Measurements from ENCODE around the gene ANKEF1.
"Not testable (repeated sequence)": the region's sequence is repeated elsewhere in the genome, so short reads cannot be mapped to it uniquely, and the experiment has no call there.

The ANKEF1 gene

DNA sequence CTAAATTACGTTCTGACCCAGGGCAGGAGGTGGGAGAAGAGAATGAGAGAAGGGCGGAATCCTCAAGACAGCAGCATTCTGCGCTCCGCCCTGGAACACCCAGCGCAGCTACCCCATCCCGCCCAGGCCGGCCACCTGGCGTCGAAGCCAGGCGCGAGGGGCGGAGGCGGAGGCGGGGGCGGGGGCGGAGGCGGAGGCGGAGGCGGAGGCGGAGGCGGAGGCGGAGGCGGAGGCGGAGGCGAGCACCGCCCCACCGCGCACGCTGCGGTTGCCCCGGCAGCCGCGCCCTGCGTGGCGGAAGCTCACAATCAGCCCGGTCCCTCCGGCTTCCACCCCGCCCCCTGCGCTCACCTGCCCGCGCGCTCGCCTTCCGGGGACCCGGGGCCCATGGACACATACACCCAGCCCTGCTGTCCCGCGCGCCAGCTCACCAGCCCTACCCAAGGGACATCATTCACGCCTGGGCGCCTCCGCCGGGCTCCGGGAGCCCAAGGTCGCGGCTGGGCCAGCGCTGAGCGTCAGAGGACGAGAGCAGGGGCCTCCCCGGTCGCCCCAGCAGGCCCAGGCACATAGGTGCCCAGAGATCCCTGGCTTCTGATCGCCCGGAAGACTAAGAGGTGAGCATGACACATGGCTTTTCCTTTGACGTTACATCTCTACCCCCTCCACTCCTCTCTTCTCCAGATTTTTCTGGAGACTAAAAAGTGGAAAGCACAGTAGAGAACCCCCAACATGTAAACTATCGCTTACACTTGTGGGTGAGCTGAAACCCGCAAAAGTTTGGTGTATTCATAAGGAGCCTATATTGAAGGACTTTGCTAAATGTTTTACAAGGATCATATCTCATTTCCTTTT, at the start of gene ANKEF1:
TSS of gene ANKEF1 (plus strand) at position 271 of the 855 bp plus-strand sequence. CDS start 3,315 bp downstream, outside the sequence.
- DNase-seq (ENCODE audit: low spot score), result no peak

- no peak for DNase-seq (ENCODE audit: low spot score)
These were observed 49.5 kb upstream of the ANKEF1 start for GRCh38 chr20:9985281-9985680.

GRCh38 chr20:9985773-9986172, 49.0 kb upstream of the ANKEF1 start:
- no peak for DNase-seq (ENCODE audit: low spot score)

- no peak for DNase-seq (ENCODE audit: low spot score)
These were observed 45.6 kb upstream of the ANKEF1 start for GRCh38 chr20:9989066-9989724.

DNA sequence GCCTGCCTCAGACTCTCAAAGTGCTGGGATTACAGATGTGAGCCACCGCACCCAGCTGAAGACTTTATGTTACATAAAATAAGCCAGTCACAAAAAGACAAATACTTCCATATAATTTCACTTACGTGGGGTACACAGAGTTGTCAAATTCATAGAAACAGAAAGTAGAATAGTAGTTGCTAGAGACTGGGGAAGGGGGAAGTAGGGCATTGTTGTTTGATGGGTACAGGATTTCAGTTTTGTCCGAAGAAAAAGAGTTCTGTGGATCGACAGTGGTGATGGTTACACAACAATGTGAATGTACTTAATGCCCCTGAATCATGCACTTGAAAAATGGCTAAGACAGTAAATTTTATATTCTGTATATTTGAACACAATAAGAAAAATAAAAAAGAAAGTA, 41.6 kb upstream of the ANKEF1 start:
- DNase-seq (ENCODE audit: low spot score), result no peak

GRCh38 chr20:9994676-9995075, 40.1 kb upstream of the ANKEF1 start:
- DNase-seq (ENCODE audit: low spot score), result no peak

GRCh38 chr20:9995510-9996272, 39.1 kb upstream of the ANKEF1 start:
- no peak for DNase-seq (ENCODE audit: low spot score)

DNA sequence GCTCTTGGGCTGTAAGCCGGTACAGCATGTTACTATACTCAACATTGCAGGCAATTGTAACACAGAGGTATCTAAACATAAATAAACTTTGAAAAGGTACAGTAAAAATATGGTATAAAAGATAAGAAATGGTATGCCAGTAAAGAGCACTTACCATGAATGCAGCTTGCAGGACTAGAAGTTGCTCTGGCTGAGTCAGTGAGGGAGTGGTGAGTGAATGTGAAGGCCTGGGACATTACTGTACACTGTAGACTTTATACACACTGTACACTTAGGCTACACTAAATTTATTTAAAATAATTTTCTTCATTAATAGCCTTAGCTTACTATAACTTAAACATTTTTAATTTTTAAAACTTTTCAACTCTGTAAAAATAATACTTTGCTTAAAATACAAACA, 37.8 kb upstream of the ANKEF1 start:
- DNase-seq (ENCODE audit: low spot score), result no peak

- DNase-seq (ENCODE audit: low spot score), result no peak
These were observed 35.1 kb upstream of the ANKEF1 start for GRCh38 chr20:9999645-10000044.

GRCh38 chr20:10002866-10003265, 31.9 kb upstream of the ANKEF1 start:
- no peak for DNase-seq (ENCODE audit: low spot score)

GRCh38 chr20:10004900-10005299, 29.9 kb upstream of the ANKEF1 start:
- DNase-seq (ENCODE audit: low spot score), result no peak

- DNase-seq (ENCODE audit: low spot score), result no peak
These were observed 28.9 kb upstream of the ANKEF1 start for GRCh38 chr20:10005885-10006284.

GRCh38 chr20:10006447-10007090, 28.2 kb upstream of the ANKEF1 start:
- DNase-seq (ENCODE audit: low spot score), result no peak

DNA sequence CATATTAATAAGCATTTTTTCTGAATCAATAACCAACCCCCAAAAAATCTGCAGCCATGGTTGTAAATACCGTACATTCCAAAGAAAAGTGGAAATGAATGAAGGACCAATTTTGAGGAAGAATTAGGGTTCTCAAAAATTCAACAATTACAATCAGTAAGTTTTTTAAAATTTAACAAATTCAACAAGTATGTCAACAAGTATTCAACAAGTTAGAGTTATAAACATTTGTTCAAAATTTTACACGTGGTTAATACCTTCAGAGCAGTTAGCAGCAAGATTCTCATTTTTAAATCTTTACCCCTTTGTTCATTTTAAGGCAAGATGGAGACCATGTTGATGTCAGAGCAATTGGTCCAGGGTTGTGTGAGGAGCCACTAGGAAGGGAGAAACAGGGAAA, 27.6 kb upstream of the ANKEF1 start:
- no peak for DNase-seq (ENCODE audit: low spot score)

DNA sequence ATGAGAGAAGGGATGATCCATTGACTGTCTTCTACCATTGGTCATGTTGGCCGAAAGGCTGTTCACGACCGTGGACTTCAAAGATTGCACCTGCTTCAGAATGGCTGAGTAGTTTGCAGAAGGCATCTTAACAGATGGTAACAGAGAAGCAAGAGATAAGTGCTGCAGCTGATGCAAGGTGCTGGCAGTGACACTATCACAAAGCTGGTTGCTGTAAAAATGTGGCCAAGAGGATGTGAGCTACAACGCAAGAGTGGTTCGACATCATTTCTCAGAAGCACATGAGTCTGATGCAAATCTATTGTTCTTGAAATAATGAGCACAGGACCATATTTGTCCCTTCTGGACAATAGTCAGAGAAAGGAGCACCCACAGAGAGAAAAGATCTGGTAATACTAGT, 27.0 kb upstream of the ANKEF1 start:
- DNase-seq (ENCODE audit: low spot score), result no peak

GRCh38 chr20:10012464-10012863, 22.3 kb upstream of the ANKEF1 start:
- no peak for DNase-seq (ENCODE audit: low spot score)

DNA sequence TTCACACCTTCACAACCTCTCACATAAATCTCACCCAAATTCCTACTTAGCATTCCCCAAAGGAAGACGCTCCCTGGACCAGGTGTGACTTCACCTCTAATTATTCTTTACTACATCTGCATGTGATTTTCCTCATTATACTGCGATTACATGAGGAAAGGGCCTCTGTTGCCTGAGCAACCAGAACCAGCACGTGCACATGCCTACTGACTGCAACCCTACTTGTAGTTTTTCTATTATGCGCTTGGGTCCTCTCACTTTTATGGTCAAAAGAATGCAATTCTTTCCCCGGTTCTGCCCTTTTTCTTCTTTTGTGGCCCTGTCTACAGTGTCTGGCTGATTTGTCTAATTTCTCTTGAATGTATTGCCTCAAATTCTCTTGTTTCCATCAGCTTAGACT, 20.4 kb upstream of the ANKEF1 start:
- no peak for DNase-seq (ENCODE audit: low spot score)

DNA sequence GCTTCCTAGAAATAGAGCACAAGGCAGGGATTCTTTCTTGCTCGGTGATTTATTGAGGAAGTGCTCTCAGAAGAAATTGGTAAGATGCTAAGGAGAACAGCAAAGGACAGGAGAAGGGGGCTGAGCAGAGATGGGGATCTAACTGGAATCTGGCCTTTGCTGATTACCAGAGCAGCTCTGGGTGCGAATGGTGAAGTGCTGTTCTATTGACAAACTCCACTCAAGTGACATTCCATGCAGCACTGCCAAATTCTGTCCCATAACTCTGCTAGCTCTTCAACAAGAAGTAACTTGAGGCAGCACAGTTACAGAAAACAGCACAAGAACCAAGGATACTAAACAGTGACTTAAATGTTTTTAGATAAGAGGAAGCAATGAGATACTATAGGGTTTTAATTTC, 13.8 kb upstream of the ANKEF1 start:
- no peak for DNase-seq (ENCODE audit: low spot score)

- DNase-seq (ENCODE audit: low spot score), result no peak
These were observed 12.2 kb upstream of the ANKEF1 start for GRCh38 chr20:10022625-10023024.

GRCh38 chr20:10023911-10024310, 10.9 kb upstream of the ANKEF1 start:
- no peak for DNase-seq (ENCODE audit: low spot score)

GRCh38 chr20:10031451-10032215, 3.2 kb upstream of the ANKEF1 start:
- DNase-seq (ENCODE audit: low spot score), result not testable (repeated sequence)
